HUDEP-2 (cell line): Measurements from ENCODE around the gene MYL2.

Experiments
- DNase-seq, 76 experiments: peaks; one replicate each; lab custom pipeline; 2025; ENCODE audit not compliant: unreplicated experiment in 76 of 76; lab: John Stamatoyannopoulos, UW

MYL2 gene

GRCh38 chr12:110930348-110931314 is 10.3 kb upstream of the MYL2 start:
- no peak for DNase-seq

- no peak for DNase-seq
Observed at GRCh38 chr12:110929818-110930217, 9.4 kb upstream of the MYL2 start.

GRCh38 chr12:110928700-110929099 is 8.3 kb upstream of the MYL2 start:
- DNase-seq, result peak in 1 of 76 experiments; percentile 3

- DNase-seq, result no peak
Observed at GRCh38 chr12:110927546-110927945, 7.2 kb upstream of the MYL2 start.

GRCh38 chr12:110923692-110924334 is 3.4 kb upstream of the MYL2 start:
- no peak for DNase-seq

GRCh38 chr12:110923192-110923591 is 2.8 kb upstream of the MYL2 start:
- DNase-seq, result no peak

- DNase-seq, result no peak
Observed at GRCh38 chr12:110922652-110923051, 2.3 kb upstream of the MYL2 start.

- no peak for DNase-seq
Observed at GRCh38 chr12:110921262-110921661, 883 bp upstream of the MYL2 start.

- no peak for DNase-seq
Observed at GRCh38 chr12:110919720-110920119, 659 bp downstream of the MYL2 start.

- no peak for DNase-seq
Observed at GRCh38 chr12:110917961-110918360, 2.4 kb downstream of the MYL2 start.

GRCh38 chr12:110917467-110917866 is 2.9 kb downstream of the MYL2 start:
- DNase-seq, result no peak

GRCh38 chr12:110916295-110916875 is 4.0 kb downstream of the MYL2 start:
- no peak for DNase-seq

- no peak for DNase-seq
Observed at GRCh38 chr12:110913119-110914056, 7.0 kb downstream of the MYL2 start.

GRCh38 chr12:110912263-110912662 is 8.1 kb downstream of the MYL2 start:
- DNase-seq, result no peak

GRCh38 chr12:110908377-110909152 is 11.8 kb downstream of the MYL2 start:
- DNase-seq, result no peak

- no peak for DNase-seq
Observed at GRCh38 chr12:110907583-110907982, 12.8 kb downstream of the MYL2 start.

GRCh38 chr12:110906985-110907384 is 13.4 kb downstream of the MYL2 start:
- DNase-seq, result no peak

- DNase-seq, result no peak
Observed at GRCh38 chr12:110906516-110906915, 13.9 kb downstream of the MYL2 start.

- DNase-seq, result peak in 6 of 76 experiments; percentile 1 to 23 (median 8)
Observed at GRCh38 chr12:110906083-110906482, 14.3 kb downstream of the MYL2 start.

- DNase-seq, result no peak
Observed at GRCh38 chr12:110903511-110903910, 16.9 kb downstream of the MYL2 start.
